GM12891 (cell line): ENCODE results near the gene KCNQ1OT1.

Source experiments
- DNase-seq: peaks from one replicate; pipeline ENCODE4 v3.0.0; 2011; ENCODE audit warnings: low spot score; ENCODE audit not compliant: insufficient read length
- FAIRE-seq: peaks from 2 replicates; lab custom pipeline; 2011; peaks lifted over from hg19 to GRCh38; lab: Jason Lieb, UNC
- PAX5 ChIP-seq: IDR thresholded peaks from 2 replicates; pipeline ENCODE4 v1.6.1; 2011; ENCODE audit warnings: low read length, moderate library complexity, mild to moderate bottlenecking; ENCODE audit not compliant: insufficient read depth, severe bottlenecking
- POLR2A ChIP-seq: IDR thresholded peaks from 2 replicates; pipeline ENCODE4 v1.6.1; 2011; ENCODE audit warnings: low read depth, low read length, control low read depth
- POLR2AphosphoS5 ChIP-seq: IDR thresholded peaks from 2 replicates; pipeline ENCODE4 v1.6.1; 2011; ENCODE audit warnings: low read depth, low read length, control low read depth
- POU2F2 ChIP-seq: IDR thresholded peaks from 2 replicates; pipeline ENCODE4 v1.6.1; 2011; ENCODE audit warnings: low read depth, mild to moderate bottlenecking, control low read depth, low read length, moderate library complexity
- SPI1 ChIP-seq: IDR thresholded peaks from 2 replicates; pipeline ENCODE4 v1.6.1; 2011; ENCODE audit warnings: low read depth, low read length, control low read depth
- TAF1 ChIP-seq: IDR thresholded peaks from 2 replicates; pipeline ENCODE4 v1.6.1; 2011; ENCODE audit warnings: low read depth, low read length, control low read depth

Gene KCNQ1OT1

DNA sequence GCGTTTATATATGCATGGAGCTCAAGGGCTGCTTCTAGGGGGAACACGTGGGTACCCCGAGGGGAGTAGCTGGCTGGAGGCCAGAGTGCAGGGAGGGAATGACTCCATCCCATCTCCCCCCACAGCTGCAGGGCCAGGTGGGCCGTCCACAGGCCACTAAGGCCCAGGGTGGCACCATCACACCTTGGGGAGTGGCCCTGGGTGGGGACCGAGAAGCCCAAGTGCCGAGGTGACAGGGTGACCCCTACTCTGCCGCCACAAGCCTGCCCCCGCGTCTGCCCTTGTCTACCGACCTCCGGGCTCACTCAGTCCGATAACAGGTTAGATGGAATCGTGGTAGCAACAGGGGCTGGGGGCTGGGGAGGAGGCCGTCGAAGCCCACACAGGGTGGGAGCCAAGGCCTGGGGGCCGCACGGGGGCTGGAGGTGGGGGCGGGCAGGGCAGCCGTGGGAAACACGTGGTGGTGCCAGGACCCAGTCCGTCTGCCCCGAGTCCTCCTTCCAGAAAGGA is 125.7 kb downstream of the KCNQ1OT1 start:
- FAIRE-seq = no peak
- no peak for DNase-seq
- TF ChIP-seq POLR2A = no peak
- no peak for TF ChIP-seq SPI1
- TF ChIP-seq TAF1 = no peak
- TF ChIP-seq POU2F2 = no peak
- no peak for TF ChIP-seq PAX5
- no peak for TF ChIP-seq POLR2AphosphoS5

DNA sequence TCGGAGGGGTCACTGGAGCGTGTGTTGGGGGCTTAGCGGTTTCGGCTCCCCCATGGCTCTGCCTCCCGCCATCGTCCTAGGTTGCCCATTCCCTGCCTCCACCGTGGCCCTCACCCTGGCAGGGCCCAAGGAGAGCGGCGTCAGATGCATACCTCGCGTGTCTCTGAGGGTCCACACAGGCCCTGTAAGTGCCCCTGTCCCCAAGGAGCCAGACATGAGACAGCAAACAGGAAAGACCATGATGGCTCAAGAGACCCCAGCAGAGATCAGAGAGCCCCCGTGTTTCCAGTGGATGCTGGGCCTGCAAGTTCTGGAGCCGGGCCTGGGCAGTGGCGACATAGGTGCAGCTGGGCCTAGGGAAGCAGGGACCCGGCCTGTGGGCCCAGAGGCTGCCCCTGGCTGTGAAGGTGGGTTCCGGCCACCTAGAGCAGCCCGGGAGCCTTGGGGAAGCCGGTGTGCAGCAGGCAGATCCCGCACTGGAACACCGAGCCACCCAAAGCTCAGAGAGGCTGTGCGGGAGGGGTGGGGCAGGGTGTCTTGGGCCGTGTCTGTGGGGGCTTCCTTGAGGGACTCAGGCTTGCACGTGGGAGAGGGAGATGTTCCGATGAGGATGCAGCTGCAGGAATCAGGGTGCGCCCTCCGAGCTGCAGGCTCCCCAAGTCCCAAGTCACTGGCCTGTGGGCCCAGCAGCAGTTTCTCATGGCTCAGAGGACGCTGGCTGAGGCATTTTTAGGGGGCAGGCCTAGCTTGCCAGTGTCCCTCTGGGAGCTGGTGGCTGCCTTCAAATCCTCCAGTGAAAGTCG is 126.4 kb downstream of the KCNQ1OT1 start:
- TF ChIP-seq SPI1 (no peak), POU2F2 (no peak), TAF1 (no peak), PAX5 (no peak), POLR2AphosphoS5 (no peak), POLR2A (no peak)
- DNase-seq (no peak), FAIRE-seq (no peak)

DNA sequence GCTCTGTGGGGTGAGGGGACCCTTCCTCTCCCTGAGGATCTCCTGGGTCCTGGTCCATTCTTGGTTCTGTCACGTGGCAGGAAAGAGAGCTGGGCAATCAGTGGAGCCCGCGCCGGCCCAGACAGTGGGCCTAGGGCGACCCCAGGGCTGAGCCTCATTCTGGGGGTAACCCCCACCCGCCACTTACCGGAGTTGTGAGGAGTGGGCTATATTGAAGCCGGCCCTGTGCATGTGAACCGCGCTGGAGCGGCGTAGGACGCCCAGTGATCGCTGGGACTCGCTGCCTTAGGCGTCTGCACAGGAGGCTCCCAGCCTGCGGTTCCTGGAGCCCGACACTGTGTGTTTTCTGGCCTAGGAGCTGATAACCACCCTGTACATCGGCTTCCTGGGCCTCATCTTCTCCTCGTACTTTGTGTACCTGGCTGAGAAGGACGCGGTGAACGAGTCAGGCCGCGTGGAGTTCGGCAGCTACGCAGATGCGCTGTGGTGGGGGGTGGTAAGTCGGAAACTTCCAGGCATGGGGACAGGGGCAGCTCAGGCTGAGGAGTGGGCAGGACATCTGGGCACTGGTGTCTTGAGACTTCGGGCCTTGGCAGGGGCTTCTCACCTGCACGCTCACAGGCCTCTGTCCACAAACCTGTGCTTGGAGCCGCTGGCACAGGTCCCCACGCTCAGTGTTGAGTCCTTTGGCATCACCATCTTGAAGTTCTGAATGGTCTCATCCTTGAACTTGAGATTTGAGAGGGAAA is 127.1 kb downstream of the KCNQ1OT1 start:
- no peak for FAIRE-seq
- no peak for TF ChIP-seq POLR2AphosphoS5
- TF ChIP-seq SPI1 = no peak
- no peak for TF ChIP-seq POLR2A
- no peak for TF ChIP-seq TAF1
- no peak for TF ChIP-seq POU2F2
- TF ChIP-seq PAX5 = no peak
- no peak for DNase-seq

DNA sequence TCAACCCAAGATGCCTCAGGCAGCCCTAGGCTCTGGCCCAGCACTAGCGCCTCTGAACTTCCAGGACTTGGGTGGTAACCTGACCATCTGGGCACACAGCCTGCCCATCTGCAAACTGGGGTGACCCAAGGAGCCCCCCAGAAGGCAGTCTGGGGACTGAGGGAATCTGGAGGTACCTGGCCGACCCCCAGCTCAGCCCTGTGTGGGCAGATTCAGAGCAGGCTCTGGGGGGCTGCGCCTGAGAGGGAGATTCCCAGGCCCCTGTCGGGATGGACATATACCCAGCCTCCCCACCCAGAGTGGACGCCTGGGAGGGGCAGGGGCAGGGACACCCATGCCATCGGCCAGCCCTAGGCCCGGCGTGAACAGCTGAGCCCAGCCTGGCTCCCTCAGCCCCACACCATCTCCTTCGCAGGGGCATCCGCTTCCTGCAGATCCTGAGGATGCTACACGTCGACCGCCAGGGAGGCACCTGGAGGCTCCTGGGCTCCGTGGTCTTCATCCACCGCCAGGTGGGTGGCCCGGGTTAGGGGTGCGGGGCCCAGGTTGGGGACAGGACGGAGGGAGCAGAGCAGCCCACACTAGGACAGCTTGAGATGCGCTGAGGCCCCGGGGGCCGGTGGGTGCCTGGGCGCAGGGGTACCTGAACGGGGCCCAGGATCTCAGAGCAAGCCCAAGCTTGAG is 128.1 kb downstream of the KCNQ1OT1 start:
- FAIRE-seq = no peak

DNA sequence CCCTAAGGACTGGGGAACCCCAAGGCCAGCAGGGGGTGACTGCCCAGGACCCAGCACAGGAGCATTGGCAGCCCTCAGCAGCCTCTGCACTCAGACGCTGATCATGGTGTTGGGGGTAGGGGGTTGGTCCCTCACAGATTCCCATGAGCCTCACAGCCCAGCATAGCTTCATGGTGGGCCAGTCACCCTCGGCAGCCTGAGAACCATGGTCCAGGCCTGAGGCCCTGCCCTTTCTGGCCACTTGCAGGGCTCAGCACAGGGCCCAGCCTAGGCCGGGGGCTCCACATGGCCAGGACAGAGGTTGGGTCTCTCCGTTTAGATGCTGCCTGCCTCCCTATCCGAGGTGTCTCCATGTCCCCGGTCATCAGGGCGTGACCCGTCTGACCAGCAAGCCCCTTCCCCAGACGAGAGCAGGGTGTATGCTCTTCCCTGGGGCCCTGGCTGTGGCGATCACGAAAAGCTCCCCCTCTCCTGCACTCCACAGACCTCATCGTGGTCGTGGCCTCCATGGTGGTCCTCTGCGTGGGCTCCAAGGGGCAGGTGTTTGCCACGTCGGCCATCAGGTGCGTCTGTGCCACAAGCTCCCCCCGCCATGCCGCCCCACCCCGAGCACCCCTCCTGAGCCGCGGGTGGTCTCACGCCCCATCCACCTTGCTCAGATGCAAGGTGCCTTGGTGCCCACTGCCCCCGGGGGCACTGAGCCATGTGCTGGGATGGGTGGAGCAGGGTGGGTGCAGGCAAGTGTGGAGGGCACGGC is 128.8 kb downstream of the KCNQ1OT1 start:
- TF ChIP-seq PAX5 (no peak), TAF1 (no peak), POLR2A (no peak), POLR2AphosphoS5 (no peak), SPI1 (no peak), POU2F2 (no peak)
- DNase-seq (no peak), FAIRE-seq (no peak)

More for the DNA sequence above, 128.1 kb downstream of the KCNQ1OT1 start:
- TF ChIP-seq POU2F2 (no peak), TAF1 (no peak), POLR2AphosphoS5 (no peak), PAX5 (no peak), POLR2A (no peak), SPI1 (no peak)
- no peak for DNase-seq

DNA sequence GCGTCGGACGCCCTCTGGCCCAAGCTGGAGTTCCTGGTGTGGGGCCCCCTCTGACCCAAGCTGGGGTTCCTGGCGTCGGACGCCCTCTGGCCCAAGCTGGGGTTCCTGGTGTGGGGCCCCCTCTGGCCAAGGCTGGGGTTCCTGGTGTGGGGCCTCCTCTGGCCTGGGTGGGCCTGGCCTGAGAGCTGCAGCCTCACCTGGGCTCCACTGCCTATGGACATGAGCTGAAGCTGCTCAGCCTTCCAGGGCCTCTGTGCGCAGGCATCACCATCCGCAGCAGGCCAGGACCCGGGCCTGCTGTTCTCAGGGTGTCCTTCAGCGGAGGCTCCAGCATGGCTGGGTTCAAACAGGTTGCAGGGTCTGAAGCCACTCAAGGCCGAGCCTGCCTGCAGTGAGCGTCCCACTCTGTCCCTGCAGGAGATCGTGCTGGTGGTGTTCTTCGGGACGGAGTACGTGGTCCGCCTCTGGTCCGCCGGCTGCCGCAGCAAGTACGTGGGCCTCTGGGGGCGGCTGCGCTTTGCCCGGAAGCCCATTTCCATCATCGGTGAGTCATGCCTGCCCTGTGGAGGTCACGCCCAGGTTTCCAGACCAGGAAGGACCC is 129.5 kb downstream of the KCNQ1OT1 start:
- FAIRE-seq (no peak), DNase-seq (no peak)
- TF ChIP-seq POLR2AphosphoS5 (no peak), SPI1 (no peak), POU2F2 (no peak), PAX5 (no peak), POLR2A (no peak), TAF1 (no peak)

DNA sequence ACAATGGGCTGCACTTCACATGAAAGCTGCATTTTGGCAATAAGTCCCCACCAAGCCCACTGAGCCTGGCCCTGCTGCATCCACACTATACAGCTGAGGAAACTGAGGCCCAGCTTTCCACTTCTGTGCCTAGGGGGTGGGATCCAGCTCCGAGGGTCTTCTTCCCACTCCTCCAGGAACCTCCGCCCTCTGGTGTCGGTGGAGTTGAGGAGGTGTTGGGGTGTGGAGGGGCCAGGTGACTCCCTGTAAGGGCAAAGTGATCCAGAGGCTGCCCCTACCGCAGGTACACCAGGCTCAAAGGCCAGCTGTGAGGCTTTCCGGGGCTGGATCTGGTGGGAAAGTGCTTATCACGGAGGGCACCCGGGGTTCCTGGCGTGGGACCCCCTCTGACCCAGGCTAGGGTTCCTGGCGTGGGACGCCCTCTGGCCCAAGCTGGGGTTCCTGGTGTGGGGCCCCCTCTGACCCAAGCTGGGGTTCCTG is 130.0 kb downstream of the KCNQ1OT1 start:
- TF ChIP-seq POLR2AphosphoS5 (no peak), TAF1 (no peak), SPI1 (no peak), POU2F2 (no peak), PAX5 (no peak), POLR2A (no peak)
- FAIRE-seq = no peak
- DNase-seq = no peak

DNA sequence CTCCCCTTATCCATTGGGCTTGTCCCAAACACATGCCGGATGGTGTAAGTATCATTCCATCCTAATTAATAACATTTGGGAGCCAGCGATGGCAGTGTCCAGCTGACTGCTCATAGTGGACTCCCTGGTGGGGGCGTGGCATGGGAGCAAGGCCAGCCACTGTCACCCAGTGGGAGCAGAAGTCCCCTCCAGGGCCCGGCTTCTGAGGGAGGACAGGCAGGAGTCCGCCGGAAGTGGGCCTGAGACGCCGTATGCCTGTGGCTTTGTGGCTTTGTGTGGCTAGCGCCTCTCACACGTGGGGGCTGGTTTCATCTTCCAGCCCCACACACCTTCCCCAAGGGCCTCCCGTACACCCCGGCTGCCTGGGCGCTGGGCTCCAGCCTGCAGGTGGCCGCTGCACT is 130.5 kb downstream of the KCNQ1OT1 start:
- no peak for TF ChIP-seq POU2F2
- no peak for TF ChIP-seq SPI1
- no peak for TF ChIP-seq POLR2AphosphoS5
- no peak for TF ChIP-seq PAX5
- TF ChIP-seq TAF1 = no peak
- TF ChIP-seq POLR2A = no peak
- no peak for DNase-seq
- FAIRE-seq = no peak

DNA sequence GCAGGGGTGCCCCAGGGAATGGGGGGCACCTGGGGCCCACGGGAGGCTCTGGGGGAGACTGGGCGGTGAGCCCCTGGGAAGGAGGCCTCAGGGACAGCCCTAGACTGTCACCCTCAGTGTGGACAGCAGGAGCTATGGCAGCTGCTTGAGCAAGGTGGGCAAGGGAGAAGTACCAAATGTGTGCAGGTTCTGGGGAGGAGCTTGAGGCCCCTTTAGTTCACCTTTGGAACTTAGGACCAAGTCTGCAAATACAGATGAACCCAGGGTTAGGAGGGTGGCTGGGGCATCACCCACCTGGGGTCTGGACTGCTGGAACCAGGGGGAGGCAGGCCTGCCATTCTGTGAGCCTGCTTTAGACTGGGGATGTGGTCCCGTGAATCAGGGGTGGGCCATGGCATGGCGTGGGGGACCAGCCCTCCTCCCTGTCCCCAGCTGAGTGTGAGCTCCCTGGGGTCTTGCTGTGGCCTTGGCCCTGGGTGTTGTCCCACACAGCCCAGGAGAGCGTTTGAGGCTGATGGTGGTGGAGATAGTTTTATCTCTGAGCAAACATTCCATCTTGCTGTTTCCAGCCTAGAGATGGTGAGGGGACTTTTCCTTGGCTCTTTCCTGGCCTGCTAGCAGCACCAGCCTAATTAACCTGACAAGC is 132.6 kb downstream of the KCNQ1OT1 start:
- no peak for DNase-seq
- no peak for FAIRE-seq
- TF ChIP-seq POLR2A = no peak
- no peak for TF ChIP-seq POLR2AphosphoS5
- TF ChIP-seq TAF1 = no peak
- no peak for TF ChIP-seq POU2F2
- no peak for TF ChIP-seq SPI1
- TF ChIP-seq PAX5 = no peak
